Skin of body (tissue), 2 donors: ENCODE results near the gene PPP1R7. TPM values are rescaled to one million over a fixed set of nuclear protein-coding genes. Genes with fewer than 3 reads are reported as not detected.

ENCODE experiments used
- DNase-seq: peaks from one replicate; lab custom pipeline; 2025; lab: John Stamatoyannopoulos, UW
- total RNA-seq: library from RNA; depleted of rRNA; stranded (reverse); fragments of >200 nt; gene quantifications from one replicate; pipeline ENCODE4 v1.2.3, GENCODE V29; 2014

Gene PPP1R7
- total RNA-seq, 1 donor from 2014 or later: 31.3 TPM

DNA sequence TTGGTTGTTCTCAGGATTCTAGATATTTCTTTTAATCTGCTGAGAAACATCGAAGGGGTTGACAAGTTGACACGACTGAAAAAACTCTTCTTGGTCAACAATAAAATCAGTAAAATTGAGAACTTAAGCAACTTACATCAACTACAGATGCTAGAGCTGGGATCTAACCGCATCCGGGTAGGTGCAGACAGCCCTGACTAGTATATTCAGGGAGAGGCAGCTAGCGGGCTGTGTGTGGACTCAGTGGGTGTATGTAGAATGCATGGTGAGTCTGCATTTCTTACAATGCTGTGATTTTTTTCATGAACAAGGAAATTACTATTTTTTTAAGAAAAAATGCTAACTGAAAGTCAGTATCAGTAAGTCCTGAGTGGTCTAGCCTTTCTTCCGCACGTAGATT lies 10.1 kb downstream of the PPP1R7 start:
- no peak for DNase-seq

DNA sequence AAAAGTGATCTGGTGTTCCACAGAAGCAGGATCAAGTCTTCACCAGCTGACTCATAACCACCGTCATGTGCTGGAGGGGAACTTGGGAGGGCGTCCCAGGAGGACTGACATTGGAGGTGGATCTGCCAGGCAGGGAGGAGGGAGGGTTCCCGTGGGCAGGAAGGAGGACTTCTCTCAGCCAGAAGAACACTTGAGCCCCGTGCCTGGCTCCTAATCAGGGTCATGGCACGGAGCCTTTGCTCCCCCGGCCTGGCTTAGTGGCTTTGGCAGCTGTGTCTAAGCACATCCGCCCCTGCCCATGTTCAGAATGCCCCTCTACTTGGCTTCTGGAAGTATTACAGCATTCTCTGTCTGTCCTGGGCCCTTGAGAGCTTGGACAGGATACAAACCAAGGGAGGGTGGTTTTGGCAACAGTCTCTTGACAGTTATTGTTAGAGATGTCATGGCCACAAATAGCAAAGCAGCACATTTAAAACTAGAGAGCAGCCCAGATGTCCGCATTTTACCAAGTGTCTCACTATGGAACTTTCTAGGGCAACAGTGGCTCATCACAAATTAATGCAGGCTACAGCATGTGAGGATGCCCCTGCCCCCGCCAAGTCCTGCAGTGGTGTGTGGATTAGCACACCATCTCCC lies 11.5 kb downstream of the PPP1R7 start:
- peak; percentile 14 for DNase-seq

GRCh38 chr2:241163601-241164118 lies 13.4 kb downstream of the PPP1R7 start:
- no peak for DNase-seq

- DNase-seq: no peak
Observed at GRCh38 chr2:241168366-241168765, 18.1 kb downstream of the PPP1R7 start.

GRCh38 chr2:241173557-241173956 lies 23.3 kb downstream of the PPP1R7 start:
- no peak for DNase-seq

- DNase-seq: no peak
Observed at GRCh38 chr2:241177526-241178334, 27.5 kb downstream of the PPP1R7 start.

GRCh38 chr2:241178961-241179360 lies 28.7 kb downstream of the PPP1R7 start:
- DNase-seq: no peak

- DNase-seq: no peak
Observed at GRCh38 chr2:241179899-241180298, 29.6 kb downstream of the PPP1R7 start.

DNA sequence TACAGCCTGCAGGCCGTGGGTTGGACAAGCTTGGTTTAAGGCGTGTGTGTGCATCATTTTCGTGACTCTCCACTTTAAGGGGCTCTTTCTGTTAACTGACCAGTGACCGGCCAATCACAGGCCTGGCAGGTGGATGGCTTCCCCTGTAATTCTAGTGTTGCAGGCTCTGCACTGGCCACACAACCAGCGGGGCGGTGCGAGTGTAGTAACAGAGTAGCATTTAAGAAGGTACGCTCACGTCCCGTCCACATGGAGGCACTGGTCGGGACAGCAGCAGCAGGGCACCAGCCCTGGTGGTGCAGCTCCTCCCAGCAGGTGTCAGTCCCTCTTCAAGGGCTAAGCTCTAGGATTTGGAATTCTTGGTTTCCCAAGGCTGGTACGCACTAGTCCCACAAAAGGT lies 30.2 kb downstream of the PPP1R7 start:
- no peak for DNase-seq

DNA sequence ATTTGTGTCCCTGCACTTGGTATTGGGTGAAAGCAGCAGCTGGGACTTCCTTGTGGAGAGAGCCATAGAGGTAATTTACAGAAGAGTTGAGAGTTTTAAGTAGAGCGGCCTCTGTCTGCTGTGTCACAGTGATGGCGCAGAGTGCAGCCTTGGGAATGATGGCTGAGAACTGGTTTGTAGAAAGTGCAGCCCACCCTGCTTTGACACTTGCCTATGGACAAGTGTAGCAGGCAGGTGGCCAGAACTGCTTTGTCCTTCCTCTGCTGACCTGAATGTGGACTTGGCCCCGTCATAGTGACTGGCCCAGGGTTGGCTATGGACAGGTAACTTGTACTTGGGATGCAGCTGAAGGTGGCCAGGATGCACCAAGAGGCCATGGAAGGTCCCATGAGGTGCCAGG lies 31.9 kb downstream of the PPP1R7 start:
- no peak for DNase-seq

DNA sequence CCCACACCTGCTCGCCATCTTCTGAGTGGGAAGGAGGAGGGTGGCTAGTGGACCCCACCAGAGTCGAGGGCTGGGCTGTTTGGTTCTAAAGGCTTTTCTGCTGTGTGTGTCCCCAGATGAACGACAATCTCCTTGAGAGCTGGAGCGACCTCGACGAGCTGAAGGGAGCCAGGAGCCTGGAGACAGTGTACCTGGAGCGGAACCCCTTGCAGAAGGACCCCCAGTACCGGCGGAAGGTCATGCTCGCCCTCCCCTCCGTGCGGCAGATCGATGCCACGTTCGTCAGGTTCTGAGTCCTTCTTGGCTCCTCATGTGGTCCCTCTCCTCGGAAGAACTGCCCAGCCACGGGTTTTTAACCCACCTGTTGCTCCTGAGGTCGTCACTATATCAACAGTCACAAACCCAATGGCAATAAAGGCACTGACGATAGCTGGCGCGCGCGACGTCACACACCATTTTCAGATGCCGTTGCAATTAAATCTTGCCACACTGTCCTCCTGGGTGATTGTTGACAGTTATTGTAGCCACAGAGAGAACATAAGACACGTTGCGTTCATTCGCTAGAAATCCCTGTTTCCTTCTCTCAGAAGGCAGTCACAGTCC lies 32.4 kb downstream of the PPP1R7 start:
- no peak for DNase-seq

DNA sequence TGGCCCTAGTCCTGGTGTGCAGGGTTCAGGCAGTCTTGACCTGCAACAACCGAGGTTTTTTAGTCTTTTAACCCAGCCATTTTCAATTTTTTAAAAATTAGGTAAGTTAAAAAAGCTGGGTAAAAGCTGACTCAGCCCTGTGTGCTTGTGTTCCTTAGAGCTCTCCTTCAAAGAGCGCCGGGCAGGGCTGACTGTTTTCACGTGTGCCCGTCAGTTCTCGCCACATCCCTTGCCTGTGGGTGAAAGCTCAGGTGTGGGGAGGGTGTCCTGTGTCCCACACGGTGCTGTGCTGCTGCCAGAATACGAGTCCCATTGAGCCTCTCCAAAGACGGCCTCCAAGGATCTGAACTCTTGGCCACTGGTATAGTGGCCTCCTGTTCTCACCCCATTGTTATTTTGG lies 33.0 kb downstream of the PPP1R7 start:
- DNase-seq: no peak

- DNase-seq: no peak
Observed at GRCh38 chr2:241184901-241185300, 34.6 kb downstream of the PPP1R7 start.

- DNase-seq: no peak
Observed at GRCh38 chr2:241185961-241186360, 35.7 kb downstream of the PPP1R7 start.

- DNase-seq: no peak
Observed at GRCh38 chr2:241187101-241187917, 37.0 kb downstream of the PPP1R7 start.

DNA sequence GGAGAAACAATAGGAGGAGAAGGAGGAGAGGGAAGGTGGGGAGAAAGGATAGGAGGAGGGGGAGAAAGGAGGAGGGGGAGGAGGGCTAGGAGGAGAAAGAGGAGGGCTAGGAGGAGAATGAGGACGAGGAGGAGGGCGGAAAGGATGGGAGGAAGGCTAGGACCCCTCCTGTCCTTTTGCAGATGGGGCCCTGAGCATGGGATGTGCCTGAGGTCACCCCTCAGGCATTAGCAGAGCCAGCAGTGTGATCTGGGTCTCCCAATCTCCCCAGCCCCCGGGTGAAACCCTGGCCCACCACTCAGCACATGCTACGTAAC lies 37.6 kb downstream of the PPP1R7 start:
- DNase-seq: no peak

DNA sequence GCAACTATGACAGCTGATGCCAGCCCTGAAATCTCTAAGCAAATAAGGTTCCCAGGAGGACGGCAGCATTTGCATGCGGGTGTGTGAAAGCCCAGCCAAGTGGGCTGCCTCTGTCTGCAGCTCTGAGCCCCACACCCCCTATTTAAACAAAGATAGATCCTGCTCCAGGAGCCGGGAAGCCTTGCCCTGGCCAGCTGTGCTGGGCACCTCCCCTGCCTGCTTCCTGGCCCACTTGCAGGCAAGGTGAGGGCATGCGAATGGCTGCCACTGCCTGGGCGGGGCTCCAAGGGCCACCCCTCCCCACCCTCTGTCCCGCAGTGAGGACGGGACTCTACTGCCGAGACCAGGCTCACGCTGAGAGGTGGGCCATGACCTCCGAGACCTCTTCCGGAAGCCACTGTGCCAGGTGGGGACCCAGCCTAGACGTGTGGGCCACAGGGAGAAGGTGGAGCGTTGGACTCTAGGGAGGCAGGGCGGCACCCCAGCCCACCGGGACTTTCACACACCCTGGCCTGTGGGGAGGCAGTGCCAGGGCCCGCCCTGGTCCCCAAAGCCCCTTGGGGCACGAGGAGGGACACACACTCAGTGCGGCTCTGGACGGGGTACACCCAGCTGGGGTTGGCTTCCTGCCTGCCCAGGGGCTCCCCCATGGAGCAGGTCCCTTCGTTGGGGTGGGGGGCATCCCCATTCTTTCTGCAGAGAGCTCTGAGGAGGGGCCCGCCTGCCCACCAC lies 38.3 kb downstream of the PPP1R7 start, which contains the start of gene ANO7:
Gene ANO7, plus strand, starts transcription at position 317 of the 732 bp plus-strand sequence. CDS start 1,387 bp downstream, outside the sequence.
- no peak for DNase-seq

DNA sequence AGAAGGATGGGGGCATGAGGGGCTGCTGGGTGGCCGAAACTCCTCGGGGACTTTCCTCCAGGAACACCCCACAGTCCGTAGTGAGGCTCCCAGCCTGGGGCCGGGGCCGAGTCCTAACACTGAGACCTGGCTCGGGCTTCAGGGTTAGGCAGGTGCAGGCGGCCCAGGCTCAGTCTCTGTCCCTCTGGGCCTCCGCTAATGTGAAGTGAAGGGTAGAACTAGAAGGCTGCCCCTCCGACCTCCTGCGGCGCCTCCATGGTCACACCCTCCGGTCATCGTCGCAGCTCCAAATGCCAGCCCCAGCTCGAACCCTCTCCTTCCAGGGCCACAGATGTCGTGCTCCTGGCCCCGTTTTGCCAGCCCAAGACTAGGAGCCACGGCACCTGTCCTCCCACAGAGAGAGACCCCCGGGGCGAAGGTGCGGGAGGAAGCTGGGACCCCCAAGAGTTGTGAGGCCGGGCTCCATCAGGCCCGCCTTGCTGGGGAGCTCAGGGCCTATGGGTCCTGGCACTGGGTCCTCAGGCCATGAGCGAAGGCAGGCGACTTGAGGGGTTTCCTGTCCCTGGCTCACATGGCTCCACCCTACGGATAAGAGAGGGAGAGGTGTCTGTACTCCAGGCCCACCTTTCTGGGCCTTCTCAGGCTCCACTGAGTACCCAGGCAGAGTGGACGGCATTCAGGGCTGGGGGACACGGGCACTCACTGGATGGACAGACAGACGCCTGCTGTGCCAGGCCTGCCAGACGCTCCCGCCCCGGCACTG lies 39.0 kb downstream of the PPP1R7 start:
- no peak for DNase-seq

GRCh38 chr2:241189856-241190201 lies 39.6 kb downstream of the PPP1R7 start:
- DNase-seq: no peak

GRCh38 chr2:241190291-241190981 lies 40.2 kb downstream of the PPP1R7 start:
- DNase-seq: no peak
